Hepatocyte (in vitro differentiated cells): Measurements from ENCODE around the gene CCDC102B. TPM values are rescaled to one million over a fixed set of nuclear protein-coding genes. Genes with fewer than 3 reads are reported as not detected.

Source experiments
- DNase-seq: peaks from one replicate; pipeline ENCODE4 v3.0.0-alpha.2; 2016; ENCODE audit warnings: low spot score
- H2AFZ ChIP-seq: fragments of 200-600 bp; sonication (generic); 2 replicates; pipeline ENCODE4 v1.6.0; 2016; ENCODE audit warnings: antibody characterized with exemption, mild to moderate bottlenecking
- H3K27ac ChIP-seq: fragments of 200-600 bp; sonication (generic); 2 replicates; pipeline ENCODE4 v1.5.1; 2016; ENCODE audit warnings: mild to moderate bottlenecking
- H3K27me3 ChIP-seq: fragments of 200-600 bp; sonication (generic); 2 replicates; pipeline ENCODE4 v1.6.1; 2016
- H3K36me3 ChIP-seq: fragments of 200-600 bp; sonication (generic); replicated peaks from 2 replicates; pipeline ENCODE4 v1.5.1; 2016; ENCODE audit warnings: low read depth; ENCODE audit not compliant: insufficient read depth
- H3K4me1 ChIP-seq: fragments of 200-600 bp; sonication (generic); 2 replicates; pipeline ENCODE4 v1.5.1; 2016; ENCODE audit warnings: mild to moderate bottlenecking, moderate library complexity; ENCODE audit not compliant: insufficient read depth
- H3K4me2 ChIP-seq: fragments of 200-600 bp; sonication (generic); 2 replicates; pipeline ENCODE4 v1.6.0; 2016
- H3K4me3 ChIP-seq: fragments of 200-600 bp; sonication (generic); 2 replicates; pipeline ENCODE4 v1.5.1; 2016; ENCODE audit warnings: mild to moderate bottlenecking
- H3K79me2 ChIP-seq: fragments of 200-600 bp; sonication (generic); 2 replicates; pipeline ENCODE4 v1.6.0; 2017; ENCODE audit warnings: mild to moderate bottlenecking
- H3K9me2 ChIP-seq: fragments of 200-600 bp; sonication (generic); replicated peaks from 2 replicates; pipeline ENCODE4 v1.6.0; 2017; ENCODE audit warnings: mild to moderate bottlenecking; ENCODE audit not compliant: insufficient read depth
- H3K9me3 ChIP-seq: fragments of 200-600 bp; sonication (generic); 2 replicates; pipeline ENCODE4 v1.5.1; 2016; ENCODE audit warnings: low read depth, mild to moderate bottlenecking
- H4K20me1 ChIP-seq: fragments of 200-600 bp; sonication (generic); 2 replicates; pipeline ENCODE4 v1.6.0; 2016; ENCODE audit warnings: mild to moderate bottlenecking; ENCODE audit not compliant: insufficient read depth, poor library complexity, severe bottlenecking
- CTCF ChIP-seq: fragments of 200-600 bp; sonication (generic); IDR thresholded peaks from 2 replicates; pipeline ENCODE4 v1.5.1; 2016; ENCODE audit warnings: antibody characterized with exemption, mild to moderate bottlenecking; ENCODE audit not compliant: poor library complexity
- EZH2 ChIP-seq: fragments of 200-600 bp; sonication (generic); IDR thresholded peaks from 2 replicates; pipeline ENCODE4 v1.6.1; 2016; ENCODE audit warnings: antibody characterized with exemption, mild to moderate bottlenecking, borderline replicate concordance
- EZH2phosphoT487 ChIP-seq: fragments of 200-600 bp; sonication (generic); IDR thresholded peaks from one replicate; pipeline ENCODE4 v1.6.1; 2018; ENCODE audit warnings: antibody characterized with exemption, mild to moderate bottlenecking, low read depth, moderate library complexity; ENCODE audit not compliant: unreplicated experiment, severe bottlenecking
- WGBS: methylation state at CpG from one replicate; pipeline ENCODE4 v1.1.6; 2016; ENCODE audit warnings: low lambda C conversion rate; ENCODE audit errors: missing lambda C conversion rate; 5-methylcytosine and 5-hydroxymethylcytosine counted together
- polyA plus RNA-seq: library from polyadenylated mRNA; unstranded; fragments of >200 nt; fragmentation: Nextera tagmentation; extraction: Ambion mirVana; gene quantifications from 2 replicates; pipeline ENCODE4 v1.2.1, GENCODE V29; 2016
- total RNA-seq: library from RNA; depleted of rRNA; stranded (reverse); fragments of >200 nt; gene quantifications from 2 replicates; pipeline ENCODE4 v1.2.3, GENCODE V29; 2014

The CCDC102B gene
- total and polyA plus RNA-seq, 2 experiments from 2014 or later = 2.8 to 5.4 TPM

DNA sequence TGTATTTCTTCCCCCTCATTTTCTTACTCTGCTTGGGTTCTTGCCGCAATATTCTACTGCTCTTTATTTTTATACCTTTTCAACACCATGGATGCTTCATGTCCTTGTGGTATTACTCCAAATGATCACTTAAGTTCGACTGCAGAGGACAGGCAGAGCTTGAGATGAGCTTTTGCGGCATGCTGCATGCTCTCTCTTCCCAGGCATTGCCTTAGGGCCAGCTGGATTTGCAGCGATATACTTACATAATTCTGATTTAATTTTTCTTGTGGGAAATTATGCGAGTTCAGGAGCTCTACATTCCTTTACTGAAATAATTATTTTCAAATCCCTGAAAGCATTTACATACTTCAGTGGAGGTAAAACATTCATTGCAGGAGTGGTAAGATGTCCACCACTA, 288.1 kb downstream of the CCDC102B start:
- no peak overlapping the region for H3K27ac ChIP-seq
- no peak for TF ChIP-seq EZH2
- no peak for TF ChIP-seq EZH2phosphoT487
- no peak for TF ChIP-seq CTCF
- H3K4me1 ChIP-seq = no peaks in the 10 kb centered on the region
- H4K20me1 ChIP-seq = no peaks in the 10 kb centered on the region
- H3K4me2 ChIP-seq = no peak overlapping the region
- H3K79me2 ChIP-seq = no peaks in the 10 kb centered on the region
- no peak overlapping the region for H3K4me3 ChIP-seq
- 86% methylated on average over 5 of the region's 5 CpGs for WGBS
- H3K36me3 ChIP-seq = no peaks in the 10 kb centered on the region
- no peak overlapping the region for H2AFZ ChIP-seq
- H3K9me3 ChIP-seq = no peaks in the 10 kb centered on the region
- DNase-seq = no peak
- no peaks in the 10 kb centered on the region for H3K27me3 ChIP-seq
- H3K9me2 ChIP-seq = no peaks in the 10 kb centered on the region

GRCh38 chr18:69088973-69089372, 291.1 kb downstream of the CCDC102B start:
- H3K4me3 ChIP-seq = no peak overlapping the region
- no peaks in the 10 kb centered on the region for H4K20me1 ChIP-seq
- TF ChIP-seq EZH2 = no peak
- TF ChIP-seq CTCF = no peak
- no peak for TF ChIP-seq EZH2phosphoT487
- H3K9me3 ChIP-seq = no peaks in the 10 kb centered on the region
- no peaks in the 10 kb centered on the region for H3K79me2 ChIP-seq
- H3K27ac ChIP-seq = no peak overlapping the region
- H3K9me2 ChIP-seq = no peaks in the 10 kb centered on the region
- 83% methylated on average over 2 of the region's 2 CpGs for WGBS
- H3K4me1 ChIP-seq = no peaks in the 10 kb centered on the region
- H3K36me3 ChIP-seq = no peaks in the 10 kb centered on the region
- no peak overlapping the region for H2AFZ ChIP-seq
- no peak for DNase-seq
- no peak overlapping the region for H3K4me2 ChIP-seq
- no peaks in the 10 kb centered on the region for H3K27me3 ChIP-seq

DNA sequence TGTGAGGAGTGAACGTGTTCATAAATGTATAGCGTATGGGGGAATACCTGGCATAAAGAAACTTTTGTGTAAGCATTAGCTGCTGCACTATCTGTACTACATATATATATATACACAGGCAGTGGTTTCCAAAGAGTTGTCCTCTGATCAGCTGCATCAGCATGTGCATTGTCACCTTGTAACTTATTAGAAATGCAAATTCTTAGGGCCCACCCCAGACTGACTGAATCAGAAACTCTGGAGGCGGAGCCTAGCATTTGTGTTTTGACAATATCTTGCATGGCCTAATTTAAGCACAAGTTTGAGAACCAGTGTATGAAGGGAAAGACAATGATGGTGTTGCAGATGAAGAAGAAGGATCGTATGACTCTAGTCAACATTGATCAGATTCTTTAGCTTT, 299.5 kb downstream of the CCDC102B start:
- no peak overlapping the region for H3K4me2 ChIP-seq
- no peak overlapping the region for H3K27ac ChIP-seq
- 90% methylated on average over 4 of the region's 4 CpGs for WGBS
- H3K4me3 ChIP-seq = no peak overlapping the region
- H3K36me3 ChIP-seq = no peaks in the 10 kb centered on the region
- no peaks in the 10 kb centered on the region for H3K9me3 ChIP-seq
- H3K27me3 ChIP-seq = no peaks in the 10 kb centered on the region
- no peaks in the 10 kb centered on the region for H3K9me2 ChIP-seq
- H4K20me1 ChIP-seq = no peaks in the 10 kb centered on the region
- no peak for DNase-seq
- no peak overlapping the region for H2AFZ ChIP-seq
- H3K4me1 ChIP-seq = no peaks in the 10 kb centered on the region
- H3K79me2 ChIP-seq = no peaks in the 10 kb centered on the region
- no peak for TF ChIP-seq EZH2phosphoT487
- TF ChIP-seq CTCF = no peak
- no peak for TF ChIP-seq EZH2

DNA sequence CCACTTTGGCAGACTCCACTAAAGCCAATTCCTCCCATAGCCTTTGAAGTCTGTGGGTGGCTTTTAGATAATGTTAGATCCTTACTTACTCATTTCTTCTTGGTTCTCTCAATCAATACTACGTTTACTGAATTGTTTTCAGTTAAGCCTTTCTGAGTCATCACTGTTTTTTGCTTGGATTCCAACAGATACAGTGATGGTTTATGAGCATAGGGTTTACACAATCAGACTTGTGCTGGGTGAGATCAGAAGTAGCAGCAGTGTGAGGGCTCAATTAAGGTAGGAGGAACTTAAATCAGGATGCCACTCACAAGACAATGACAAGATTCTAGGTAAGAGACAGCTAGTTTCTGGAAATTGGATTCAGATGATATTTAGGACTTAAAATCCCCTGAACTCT, 305.1 kb downstream of the CCDC102B start:
- Histone ChIP-seq H3K9me2 (no peaks in the 10 kb centered on the region), H4K20me1 (no peaks in the 10 kb centered on the region), H3K36me3 (no peaks in the 10 kb centered on the region), H3K27me3 (no peaks in the 10 kb centered on the region), H3K4me1 (no peaks in the 10 kb centered on the region), H3K9me3 (no peaks in the 10 kb centered on the region), H3K27ac (no peak overlapping the region), H3K4me2 (no peak overlapping the region), H2AFZ (no peak overlapping the region), H3K4me3 (no peak overlapping the region), H3K79me2 (no peaks in the 10 kb centered on the region)
- no peak for TF ChIP-seq CTCF
- TF ChIP-seq EZH2 = no peak
- no peak for TF ChIP-seq EZH2phosphoT487
- DNase-seq = no peak
- 19% methylated on average over 1 of the region's 1 CpG for WGBS
